Measurements from ENCODE around the gene LRP8. TPM values are rescaled to one million over a fixed set of nuclear protein-coding genes. Genes with fewer than 3 reads are reported as not detected.

The LRP8 gene
- total and polyA plus RNA-seq, 2 of the 4 experiments (the other 2 are of a cell fraction), result 12.0 to 12.1 TPM

DNA sequence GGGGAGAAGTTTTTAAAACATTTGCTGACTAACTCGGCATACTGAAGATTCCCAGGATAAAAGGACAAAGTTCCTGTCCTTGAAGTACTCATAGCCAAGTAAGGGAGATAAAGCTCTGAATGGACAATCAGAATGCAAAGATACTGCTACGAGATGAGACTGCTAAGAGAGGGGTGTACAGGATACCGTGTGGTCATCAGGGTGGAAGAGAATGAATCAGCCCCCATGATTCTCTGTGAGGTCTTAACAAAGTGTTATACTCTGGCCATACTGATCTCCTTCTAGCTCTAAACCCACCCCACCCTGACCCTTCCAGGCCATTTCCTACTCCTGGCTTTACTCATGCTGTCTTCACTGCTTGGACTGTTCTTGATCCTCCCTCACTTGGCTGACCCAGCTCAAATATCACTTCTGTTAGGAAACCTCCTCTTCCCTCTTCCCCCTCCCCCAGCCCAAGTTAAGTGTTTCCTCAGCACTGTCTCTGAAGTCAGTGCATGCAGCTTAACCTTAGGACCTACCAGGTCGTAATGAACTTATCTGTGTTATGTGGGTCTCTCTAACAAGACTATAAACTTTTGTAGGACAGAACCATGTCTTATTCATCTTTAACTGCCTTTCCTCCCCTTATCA, 73.7 kb downstream of the LRP8 start:
- no peaks in the 10 kb centered on the region for H3K27me3 ChIP-seq (ENCODE audit: control insufficient read depth, insufficient read depth, low read length)
- H2BK15ac ChIP-seq (ENCODE audit: low read depth, low read length), result peak overlapping the region; percentile 73; the same call in 2 of the 3 replicates
- 0 out of 2 replicates have a peak, but pooled peaks cover 1% of the 10 kb centered on the region for H3K36me3 ChIP-seq (ENCODE audit: control insufficient read depth, insufficient read depth, low read length)
- CTCF ChIA-PET, result no interaction called here
- peaks cover 6% of the 10 kb centered on the region; the same call in 1 of the 2 replicates for H3K4me1 ChIP-seq (ENCODE audit: control insufficient read depth, insufficient read depth, low read length)
- intact Hi-C loops (cut with micrococcal nuclease) (no loop called here), dilution Hi-C loops (cut with HindIII; ENCODE audit: low sequenced_read_pairs, unreplicated experiment) (no loop called here), in situ Hi-C loops (cut with MboI; ENCODE audit: low sequenced_read_pairs) (no loop called here)
- H3K9me3 ChIP-seq (ENCODE audit: control insufficient read depth, insufficient read depth, low read length), result no peaks in the 10 kb centered on the region
- H3K9ac ChIP-seq (ENCODE audit: low read depth, low read length), result no peak overlapping the region
- peak overlapping the region; percentile 86; the same call in 1 of the 2 replicates for H3K23ac ChIP-seq (ENCODE audit: low read depth, low read length)
- H3K18ac ChIP-seq (ENCODE audit: low read depth, low read length), result peak overlapping the region; percentile 74
- H3K4me2 ChIP-seq (ENCODE audit: low read depth, low read length), result peak overlapping the region; percentile 62
- H3K9me1 ChIP-seq (ENCODE audit: insufficient read depth, low read length), result peaks cover 25% of the 10 kb centered on the region
- H2BK20ac ChIP-seq (ENCODE audit: low read depth, low read length), result peak overlapping the region; percentile 74
- no peak overlapping the region for H3K4me3 ChIP-seq (ENCODE audit: insufficient read depth, low read depth, low read length)
- peak; percentile 74 for DNase-seq
- H3K4ac ChIP-seq (ENCODE audit: low read depth, low read length), result peak overlapping the region; percentile 85
- H4K91ac ChIP-seq (ENCODE audit: insufficient read depth, low read depth, low read length), result peak overlapping the region; percentile 55; the same call in 1 of the 2 replicates
- peak overlapping the region; percentile 12 to 88 for H4K8ac ChIP-seq (ENCODE audit: low read depth in 2 of 2, low read length in 2 of 2)
- no peak overlapping the region for H2AK9ac ChIP-seq (replicated peaks; ENCODE audit: low read depth, low read length, poor library complexity)
- H3K27ac ChIP-seq (ENCODE audit: insufficient read depth, low read length), result peak overlapping the region; percentile 56
- peak overlapping the region; percentile 81 for H2BK120ac ChIP-seq (ENCODE audit: low read depth, low read length)
- no peaks in the 10 kb centered on the region for H3K79me1 ChIP-seq (ENCODE audit: low read depth in 1 of 2, low read length in 2 of 2)
- no CpG with 5 or more reads among the region's 4 CpGs for WGBS, 2 experiments (ENCODE audit: extremely low coverage in 2 of 2, insufficient read length in 1 of 2)
- H3K56ac ChIP-seq (ENCODE audit: extremely low read depth, insufficient read depth, low read length), result peak overlapping the region; percentile 7; the same call in 1 of the 2 replicates
- no TSS peak for BruUV-seq (replicated peaks)
- H4K5ac ChIP-seq (ENCODE audit: low read depth, low read length), result peak overlapping the region; percentile 50; the same call in 1 of the 2 replicates
- H2BK5ac ChIP-seq (ENCODE audit: low read depth, low read length, poor library complexity, severe bottlenecking), result peak overlapping the region; percentile 91
- ATAC-seq (ENCODE audit: low read depth), result peak; percentile 81
- H4K20me1 ChIP-seq (ENCODE audit: insufficient read depth, low read length), result no peaks in the 10 kb centered on the region
- peak overlapping the region; percentile 77 for H3K14ac ChIP-seq (replicated peaks; ENCODE audit: low read depth, low read length)
- POLR2A ChIA-PET (ENCODE audit: unreplicated experiment), result no interaction called here
- TF ChIP-seq POLR2A (IDR thresholded peaks at IDR 0.05; ENCODE audit: low read depth, low read length) (no peak), RCOR1 (IDR thresholded peaks at IDR 0.05; ENCODE audit: insufficient replicate concordance, low read length) (no peak), MAFK (IDR thresholded peaks at IDR 0.05; ENCODE audit: low read depth, low read length) (0 out of 2 replicates have a peak, but pooled peaks have one; percentile 7), MAZ (IDR thresholded peaks at IDR 0.05; ENCODE audit: borderline replicate concordance, low read depth, low read length) (no peak), CHD1 (IDR thresholded peaks at IDR 0.05; ENCODE audit: low read depth, low read length) (no peak)
- H2AFZ ChIP-seq (replicated peaks; ENCODE audit: low read length, poor library complexity), result peak overlapping the region; percentile 79
- H2AK5ac ChIP-seq (ENCODE audit: low read depth, low read length), result peak overlapping the region; percentile 2

Measured in IMR-90 (cell line).